Muscle layer of duodenum (tissue), 2 donors: ENCODE measurements around the gene SLC6A19.

ENCODE experiments used
- H3K27ac ChIP-seq: one replicate; pipeline ENCODE4 v1.7.0; 2013; ENCODE audit warnings: mild to moderate bottlenecking, low read length
- H3K27me3 ChIP-seq: one replicate; pipeline ENCODE4 v1.7.0; 2013; ENCODE audit warnings: low read depth, mild to moderate bottlenecking, control low read depth, low read length
- H3K36me3 ChIP-seq, 2 donors: one replicate each; pipeline ENCODE4 v1.7.0; 2013; ENCODE audit warnings: low read length in 2 of 2, control low read depth in 1 of 2, mild to moderate bottlenecking in 1 of 2; ENCODE audit not compliant: insufficient read depth in 2 of 2, control insufficient read depth in 1 of 2
- H3K4me1 ChIP-seq, 2 donors: one replicate each; pipeline ENCODE4 v1.7.0; 2013; ENCODE audit warnings: low read length in 2 of 2, mild to moderate bottlenecking in 2 of 2, control low read depth in 1 of 2, moderate library complexity in 1 of 2; ENCODE audit not compliant: insufficient read depth in 2 of 2, control insufficient read depth in 1 of 2
- H3K4me3 ChIP-seq, 2 donors: one replicate each; pipeline ENCODE4 v1.7.0; 2013; ENCODE audit warnings: low read length in 2 of 2, low read depth in 1 of 2, mild to moderate bottlenecking in 1 of 2
- H3K9me3 ChIP-seq, 2 donors: one replicate each; pipeline ENCODE4 v1.7.0; 2013; ENCODE audit warnings: low read length in 2 of 2, control low read depth in 1 of 2, mild to moderate bottlenecking in 1 of 2; ENCODE audit not compliant: control insufficient read depth in 1 of 2
- donor health status: healthy.

Gene SLC6A19

GRCh38 chr5:1268056-1268455 is 66.7 kb downstream of the SLC6A19 start:
- Histone ChIP-seq H3K27me3 (no peaks in the 10 kb centered on the region), H3K4me1 (no peaks in the 10 kb centered on the region), H3K27ac (no peak overlapping the region), H3K4me3 (no peak overlapping the region), H3K9me3 (peaks cover 0 to 5% of the 10 kb centered on the region in 2 donors), H3K36me3 (no peaks in the 10 kb centered on the region)

GRCh38 chr5:1268666-1269065 is 67.3 kb downstream of the SLC6A19 start:
- no peak overlapping the region for H3K27ac ChIP-seq

GRCh38 chr5:1270426-1270825 is 69.0 kb downstream of the SLC6A19 start:
- H3K4me3 ChIP-seq = no peak overlapping the region
- no peaks in the 10 kb centered on the region for H3K27me3 ChIP-seq
- H3K4me1 ChIP-seq = no peaks in the 10 kb centered on the region
- H3K27ac ChIP-seq = no peak overlapping the region
- peaks cover 0 to 2% of the 10 kb centered on the region in 2 donors for H3K9me3 ChIP-seq
- no peaks in the 10 kb centered on the region for H3K36me3 ChIP-seq

More at GRCh38 chr5:1268666-1269065, 67.3 kb downstream of the SLC6A19 start:
- Histone ChIP-seq H3K4me1 (no peaks in the 10 kb centered on the region), H3K27me3 (no peaks in the 10 kb centered on the region), H3K36me3 (no peaks in the 10 kb centered on the region), H3K4me3 (no peak overlapping the region), H3K9me3 (peaks cover 0 to 5% of the 10 kb centered on the region in 2 donors)

GRCh38 chr5:1270933-1271914 is 69.8 kb downstream of the SLC6A19 start:
- no peaks in the 10 kb centered on the region for H3K4me1 ChIP-seq
- H3K36me3 ChIP-seq = no peaks in the 10 kb centered on the region
- no peaks in the 10 kb centered on the region for H3K27me3 ChIP-seq
- no peak overlapping the region for H3K4me3 ChIP-seq
- H3K9me3 ChIP-seq = peaks cover 0 to 2% of the 10 kb centered on the region in 2 donors
- H3K27ac ChIP-seq = no peak overlapping the region

- no peaks in the 10 kb centered on the region for H3K27me3 ChIP-seq
These were observed 70.8 kb downstream of the SLC6A19 start for GRCh38 chr5:1272201-1272600.

GRCh38 chr5:1273745-1274144 is 72.3 kb downstream of the SLC6A19 start:
- Histone ChIP-seq H3K4me1 (no peaks in the 10 kb centered on the region), H3K27ac (no peak overlapping the region), H3K27me3 (no peaks in the 10 kb centered on the region), H3K36me3 (no peaks in the 10 kb centered on the region), H3K9me3 (peaks cover 0 to 10% of the 10 kb centered on the region in 2 donors), H3K4me3 (no peak overlapping the region)

More at GRCh38 chr5:1272201-1272600, 70.8 kb downstream of the SLC6A19 start:
- Histone ChIP-seq H3K36me3 (no peaks in the 10 kb centered on the region), H3K4me3 (no peak overlapping the region), H3K9me3 (peaks cover 0 to 2% of the 10 kb centered on the region in 2 donors), H3K4me1 (no peaks in the 10 kb centered on the region), H3K27ac (no peak overlapping the region)

GRCh38 chr5:1274471-1274870 is 73.1 kb downstream of the SLC6A19 start:
- Histone ChIP-seq H3K36me3 (no peaks in the 10 kb centered on the region), H3K27me3 (no peaks in the 10 kb centered on the region), H3K9me3 (peaks cover 0 to 10% of the 10 kb centered on the region in 2 donors), H3K4me1 (no peaks in the 10 kb centered on the region), H3K27ac (no peak overlapping the region), H3K4me3 (no peak overlapping the region)
